Lung (tissue), 12 donors: ENCODE results near the gene TMEM51. TPM values are rescaled to one million over a fixed set of nuclear protein-coding genes. Genes with fewer than 3 reads are reported as not detected.
"Not testable (repeated sequence)": the region's sequence is repeated elsewhere in the genome, so short reads cannot be mapped to it uniquely, and the experiment has no call there.

Experiments used
- ATAC-seq: fragments of 200-7000 bp; cut with Tn5 transposase; one replicate; pipeline ENCODE4 v1.9.1; 2020; ENCODE audit warnings: moderate number of reproducible peaks; ENCODE audit not compliant: insufficient read depth, low FRiP score
- DNase-seq, 3 donors: peaks; one replicate each; pipeline ENCODE4 v3.0.0-alpha.2; 2013 to 2017
- H3K27ac ChIP-seq, 2 donors: one replicate each; pipeline ENCODE4 v1.5.1; 2013; ENCODE audit warnings: mild to moderate bottlenecking in 2 of 2, moderate library complexity in 2 of 2, control low read depth in 1 of 2, inconsistent platforms in 1 of 2, low read depth in 1 of 2, low read length in 1 of 2
- H3K27me3 ChIP-seq, 3 donors: one replicate each; pipeline ENCODE4 v1.5.1; 2013; ENCODE audit warnings: low read length in 2 of 3; ENCODE audit not compliant: control insufficient read depth in 3 of 3, insufficient read depth in 3 of 3
- H3K36me3 ChIP-seq, 4 donors: one replicate each; pipeline ENCODE4 v1.5.1; 2013; ENCODE audit warnings: low read length in 4 of 4, mild to moderate bottlenecking in 1 of 4, moderate library complexity in 1 of 4; ENCODE audit not compliant: control insufficient read depth in 4 of 4, insufficient read depth in 4 of 4
- H3K4me1 ChIP-seq, 5 donors: one replicate each; pipeline ENCODE4 v1.5.1; 2013; ENCODE audit warnings: low read length in 5 of 5, mild to moderate bottlenecking in 2 of 5, moderate library complexity in 1 of 5; ENCODE audit not compliant: control insufficient read depth in 5 of 5, insufficient read depth in 5 of 5
- H3K4me3 ChIP-seq: one replicate; pipeline ENCODE4 v1.5.1; 2013; ENCODE audit warnings: mild to moderate bottlenecking, control low read depth, moderate library complexity
- H3K9ac ChIP-seq, 2 donors: one replicate each; pipeline ENCODE4 v1.5.1; 2013; ENCODE audit warnings: low read length in 2 of 2, control low read depth in 1 of 2; ENCODE audit not compliant: insufficient read depth in 1 of 2
- H3K9me3 ChIP-seq, 4 donors: one replicate each; pipeline ENCODE4 v1.5.1; 2013; ENCODE audit warnings: low read length in 3 of 4, mild to moderate bottlenecking in 1 of 4, moderate library complexity in 1 of 4; ENCODE audit not compliant: control insufficient read depth in 4 of 4, insufficient read depth in 3 of 4
- whole genome bisulfite sequencing, 2 donors: extraction: QIAGEN DNeasy Blood & Tissue Kit; methylation state at CpG; one replicate each; pipeline ENCODE4 v1.1.7; 2013; 5-methylcytosine and 5-hydroxymethylcytosine counted together
- polyA plus RNA-seq, 2 donors: library from polyadenylated mRNA; stranded (reverse); fragments of 200-250 nt; gene quantifications; one replicate each; pipeline ENCODE4 v1.2.1, GENCODE V29; 2013
- total RNA-seq, 2 donors: library from RNA; depleted of rRNA in 1 of 2; stranded (reverse); fragments of >200 nt in 1 of 2; gene quantifications; one replicate each; pipeline ENCODE4 v1.2.1, GENCODE V29; 2014 to 2021
- TF ChIP-seq, protein P1 (sequence below): IDR thresholded peaks from 2 replicates; pipeline ENCODE4 v1.5.1; 2012; ENCODE audit warnings: mild to moderate bottlenecking; ENCODE audit errors: control extremely low read depth, extremely low read depth
- donor health status: control.
- donor health status: control.
- donor health status: Bipolar disorder and iron deficiency.
- donor health status: healthy.
- donor health status: DM: yes; HTN: yes; CAD: no.

The TMEM51 gene
- total and polyA plus RNA-seq, 4 donors: 7.7 to 17.8 (median 12.2) TPM

DNA sequence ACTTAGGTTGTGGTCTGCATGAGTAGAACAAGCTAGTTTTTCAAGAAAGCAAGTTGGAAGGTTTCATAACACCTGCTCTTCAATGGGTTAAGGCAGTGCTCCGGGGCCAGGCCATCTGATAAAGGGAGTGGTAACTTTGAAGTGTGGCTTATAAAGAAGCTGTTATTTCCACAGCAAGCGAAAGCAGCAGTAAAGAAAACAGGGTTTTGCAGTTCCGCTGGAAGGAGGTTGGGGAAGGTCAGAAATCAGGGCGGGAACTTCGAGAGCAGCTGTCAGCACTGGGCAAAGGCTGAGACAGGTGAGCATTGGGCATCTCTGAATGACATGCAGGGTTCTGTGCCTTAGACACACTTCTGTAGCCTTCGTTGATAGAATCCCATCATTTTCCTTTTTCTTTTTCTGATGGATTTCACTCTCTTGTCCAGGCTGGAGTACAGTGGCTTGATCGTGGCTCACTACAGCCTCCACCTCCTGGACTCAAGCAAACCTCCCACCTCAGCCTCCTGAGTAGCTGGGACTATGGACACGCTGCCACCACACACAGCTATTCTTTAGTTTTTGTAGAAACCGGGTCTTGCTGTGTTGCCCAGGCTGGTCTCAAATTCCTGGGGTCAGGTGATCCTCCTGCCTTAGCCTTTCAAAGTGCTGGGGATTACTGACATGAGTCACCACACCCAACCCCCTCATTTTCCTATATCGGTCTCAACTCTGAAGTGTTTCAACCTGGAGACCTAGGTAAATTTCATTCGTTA is 20.5 kb downstream of the TMEM51 start:
- ATAC-seq (no peak), DNase-seq (no peak)
- Histone ChIP-seq H3K27me3 (no peaks in the 10 kb centered on the region), H3K4me3 (no peak overlapping the region), H3K9ac (no peak overlapping the region), H3K27ac (no peak overlapping the region), H3K9me3 (no peaks in the 10 kb centered on the region), H3K4me1 (peaks cover 4 to 30% (median 20%) of the 10 kb centered on the region in 5 donors), H3K36me3 (no peaks in the 10 kb centered on the region)
- TF ChIP-seq, protein P1, sequence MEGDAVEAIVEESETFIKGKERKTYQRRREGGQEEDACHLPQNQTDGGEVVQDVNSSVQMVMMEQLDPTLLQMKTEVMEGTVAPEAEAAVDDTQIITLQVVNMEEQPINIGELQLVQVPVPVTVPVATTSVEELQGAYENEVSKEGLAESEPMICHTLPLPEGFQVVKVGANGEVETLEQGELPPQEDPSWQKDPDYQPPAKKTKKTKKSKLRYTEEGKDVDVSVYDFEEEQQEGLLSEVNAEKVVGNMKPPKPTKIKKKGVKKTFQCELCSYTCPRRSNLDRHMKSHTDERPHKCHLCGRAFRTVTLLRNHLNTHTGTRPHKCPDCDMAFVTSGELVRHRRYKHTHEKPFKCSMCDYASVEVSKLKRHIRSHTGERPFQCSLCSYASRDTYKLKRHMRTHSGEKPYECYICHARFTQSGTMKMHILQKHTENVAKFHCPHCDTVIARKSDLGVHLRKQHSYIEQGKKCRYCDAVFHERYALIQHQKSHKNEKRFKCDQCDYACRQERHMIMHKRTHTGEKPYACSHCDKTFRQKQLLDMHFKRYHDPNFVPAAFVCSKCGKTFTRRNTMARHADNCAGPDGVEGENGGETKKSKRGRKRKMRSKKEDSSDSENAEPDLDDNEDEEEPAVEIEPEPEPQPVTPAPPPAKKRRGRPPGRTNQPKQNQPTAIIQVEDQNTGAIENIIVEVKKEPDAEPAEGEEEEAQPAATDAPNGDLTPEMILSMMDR: no peak
- 63 to 80% methylated on average over 11 of the region's 11 CpGs for WGBS, 2 donors

DNA sequence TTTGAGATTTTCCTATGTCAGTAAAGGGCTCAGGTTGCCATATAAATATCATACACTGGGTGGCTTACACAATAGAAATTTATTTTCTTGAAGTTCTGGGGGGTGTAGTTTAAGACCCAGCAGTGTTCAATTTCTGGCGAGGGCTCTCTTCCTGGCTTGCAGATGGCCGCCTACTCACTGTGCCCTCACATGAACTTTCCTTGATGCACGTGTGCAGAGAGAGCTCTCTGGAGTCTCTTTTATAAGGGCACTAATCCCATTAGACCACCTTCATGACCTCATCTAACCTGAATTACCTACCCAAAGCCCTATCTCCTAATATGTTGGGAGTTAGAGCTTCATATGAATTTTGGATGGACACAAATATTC is 21.1 kb downstream of the TMEM51 start:
- no peak overlapping the region for H3K4me3 ChIP-seq
- H3K9me3 ChIP-seq: no peaks in the 10 kb centered on the region
- H3K4me1 ChIP-seq: peaks cover 4 to 35% (median 22%) of the 10 kb centered on the region in 5 donors
- no peaks in the 10 kb centered on the region for H3K27me3 ChIP-seq
- no peaks in the 10 kb centered on the region for H3K36me3 ChIP-seq
- ATAC-seq: no peak
- no peak overlapping the region for H3K27ac ChIP-seq
- H3K9ac ChIP-seq: no peak overlapping the region
- TF ChIP-seq, protein P1: no peak
- no peak for DNase-seq
- WGBS, 2 donors: 44 to 47% methylated on average over 3 of the region's 3 CpGs

DNA sequence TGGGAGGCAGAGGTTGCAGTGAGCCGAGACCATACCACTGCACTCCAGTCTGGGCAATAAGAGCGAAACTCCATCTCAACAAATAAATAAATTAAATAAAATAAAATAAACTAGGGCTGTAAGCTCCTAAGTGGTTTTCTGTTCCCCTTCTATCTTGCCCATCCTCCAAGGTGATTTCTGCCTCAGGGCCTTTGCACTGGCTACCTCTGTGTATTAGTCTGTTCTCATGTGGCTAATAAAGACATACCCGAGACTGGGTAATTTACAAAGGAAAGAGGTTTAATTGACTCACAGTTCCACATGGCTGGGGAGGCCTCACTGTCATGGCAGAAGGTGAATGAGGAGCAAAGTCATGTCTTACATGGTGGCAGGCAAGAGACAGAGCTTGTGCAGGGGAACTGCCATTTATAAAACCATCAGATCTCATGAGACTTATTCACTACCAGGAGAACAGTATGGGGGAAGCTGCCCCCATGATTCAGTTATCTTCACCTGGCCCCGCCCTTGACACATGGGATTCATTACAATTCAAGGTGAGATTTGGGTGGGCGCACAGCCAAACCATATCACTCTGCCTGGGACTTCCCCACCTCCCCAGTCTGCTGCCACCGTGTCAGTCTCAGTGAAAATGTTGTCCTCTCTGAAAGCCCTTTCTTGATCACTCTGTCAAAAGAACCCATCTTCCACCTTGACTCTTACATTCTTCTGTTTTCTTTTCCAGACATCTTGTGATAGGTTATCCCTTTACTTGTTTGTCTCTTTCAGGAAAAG is 22.0 kb downstream of the TMEM51 start:
- not testable (repeated sequence) for ATAC-seq, H3K9ac ChIP-seq, H3K4me3 ChIP-seq, H3K36me3 ChIP-seq, DNase-seq, H3K27ac ChIP-seq, H3K9me3 ChIP-seq, H3K27me3 ChIP-seq
- peaks cover 4 to 44% (median 22%) of the 10 kb centered on the region in 5 donors for H3K4me1 ChIP-seq
- WGBS, 2 donors: 92 to 94% methylated on average over 6 of the region's 6 CpGs

DNA sequence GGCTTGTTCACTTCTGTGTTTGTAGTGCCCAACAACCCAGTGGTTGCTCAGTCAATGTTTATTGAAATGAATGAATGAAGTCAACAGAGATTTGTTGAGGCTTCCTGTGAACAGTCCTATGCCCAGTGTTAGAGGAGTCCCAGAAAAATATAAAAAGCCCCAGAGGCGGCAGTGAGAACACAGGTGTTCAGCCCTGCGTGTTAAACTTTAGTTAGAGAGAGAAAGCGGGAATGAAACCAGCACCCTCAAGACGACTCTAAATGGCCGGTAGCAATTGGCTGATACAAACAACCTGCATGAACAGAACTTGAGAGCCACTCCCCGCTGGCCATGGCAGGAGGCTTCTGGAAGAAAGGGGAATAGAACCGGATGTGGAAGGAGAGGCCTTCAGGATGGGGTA is 22.6 kb downstream of the TMEM51 start:
- Histone ChIP-seq H3K4me1 (peaks cover 4 to 46% (median 22%) of the 10 kb centered on the region in 5 donors), H3K4me3 (no peak overlapping the region), H3K27ac (no peak overlapping the region), H3K9ac (no peak overlapping the region), H3K9me3 (no peaks in the 10 kb centered on the region), H3K36me3 (no peaks in the 10 kb centered on the region), H3K27me3 (no peaks in the 10 kb centered on the region)
- WGBS, 2 donors: 91 to 93% methylated on average over 7 of the region's 7 CpGs
- DNase-seq (no peak), ATAC-seq (no peak)
- TF ChIP-seq, protein P1: no peak
